Tibial artery (tissue), 4 donors: ENCODE measurements around the gene ITGA6.

Source experiments
- DNase-seq, 2 donors: peaks; one replicate each; pipeline ENCODE4 v3.0.0-alpha.2; 2019
- H3K27ac ChIP-seq, 2 donors: fragments of 200-600 bp; sonication (generic) in 1 of 2; 1 replicate in 1 of 2; 2 replicates in 1 of 2; pipeline ENCODE4 v1.5.1; 2018 to 2019; ENCODE audit warnings: mild to moderate bottlenecking in 1 of 2
- H3K27me3 ChIP-seq, 2 donors: fragments of 200-600 bp; sonication (generic) in 1 of 2; one replicate each; pipeline versions ENCODE4 v1.5.1 to v1.6.0; 2016 to 2019
- H3K36me3 ChIP-seq, 3 donors: fragments of 200-600 bp; sonication (generic) in 2 of 3; one replicate each; pipeline ENCODE4 v1.5.1; 2016 to 2019; ENCODE audit warnings: mild to moderate bottlenecking in 2 of 3
- H3K4me1 ChIP-seq, 4 donors: fragments of 200-600 bp; sonication (generic) in 2 of 4; 1 replicate in 3 of 4; 2 replicates in 1 of 4; pipeline ENCODE4 v1.5.1; 2016 to 2019
- H3K4me3 ChIP-seq, 2 donors: fragments of 200-600 bp; sonication (generic) in 1 of 2; 1 replicate in 1 of 2; 2 replicates in 1 of 2; pipeline ENCODE4 v1.5.1; 2018 to 2019; ENCODE audit warnings: mild to moderate bottlenecking in 2 of 2
- H3K9me3 ChIP-seq, 3 donors: fragments of 200-600 bp; sonication (generic) in 1 of 3; one replicate each; pipeline ENCODE4 v1.5.1; 2016 to 2019
- CTCF ChIP-seq, 2 experiments: fragments of 200-600 bp in 1 of 2; fragments of 450-650 bp in 1 of 2; IDR thresholded peaks; one replicate each; pipeline ENCODE4 v1.5.1; 2017 to 2019; ENCODE audit warnings: antibody characterized with exemption in 2 of 2, mild to moderate bottlenecking in 1 of 2, moderate library complexity in 1 of 2
- intact Hi-C: fragments of 100-400 bp; cut with DNase I; formaldehyde crosslinking; loops from one replicate; pipeline ENCODE4 v1.15.0; 2023; ENCODE audit warnings: low total_unique reads

The ITGA6 gene

GRCh38 chr2:172402198-172402597, 25.2 kb upstream of the ITGA6 start:
- Histone ChIP-seq H3K4me3 (no peak overlapping the region), H3K36me3 (no peaks in the 10 kb centered on the region), H3K27ac (no peak overlapping the region), H3K27me3 (no peaks in the 10 kb centered on the region), H3K9me3 (no peaks in the 10 kb centered on the region), H3K4me1 (peaks cover 0 to 13% (median 7%) of the 10 kb centered on the region in 4 donors)
- DNase-seq = no peak
- intact Hi-C loops = no loop called here
- no peak for TF ChIP-seq CTCF (IDR thresholded peaks at IDR 0.05)

GRCh38 chr2:172403402-172403801, 24.0 kb upstream of the ITGA6 start:
- no peak overlapping the region for H3K4me3 ChIP-seq
- no peak overlapping the region for H3K27ac ChIP-seq
- peaks cover 0 to 6% (median 0%) of the 10 kb centered on the region in 4 donors for H3K4me1 ChIP-seq
- no peaks in the 10 kb centered on the region for H3K9me3 ChIP-seq
- no peaks in the 10 kb centered on the region for H3K27me3 ChIP-seq
- no peaks in the 10 kb centered on the region for H3K36me3 ChIP-seq
- DNase-seq = no peak
- intact Hi-C loops = no loop called here
- no peak for TF ChIP-seq CTCF (IDR thresholded peaks at IDR 0.05)

GRCh38 chr2:172403881-172404468, 23.4 kb upstream of the ITGA6 start:
- Histone ChIP-seq H3K4me1 (peaks cover 0 to 6% (median 0%) of the 10 kb centered on the region in 4 donors), H3K36me3 (no peaks in the 10 kb centered on the region), H3K4me3 (no peak overlapping the region), H3K27ac (no peak overlapping the region), H3K9me3 (no peaks in the 10 kb centered on the region), H3K27me3 (no peaks in the 10 kb centered on the region)
- TF ChIP-seq CTCF (IDR thresholded peaks at IDR 0.05) = no peak
- no peak for DNase-seq
- intact Hi-C loops = no loop called here

- Histone ChIP-seq H3K27ac (no peak overlapping the region), H3K4me1 (peaks cover 0 to 6% (median 0%) of the 10 kb centered on the region in 4 donors), H3K27me3 (no peaks in the 10 kb centered on the region), H3K36me3 (no peaks in the 10 kb centered on the region), H3K9me3 (no peaks in the 10 kb centered on the region), H3K4me3 (no peak overlapping the region)
- no peak for DNase-seq
- TF ChIP-seq CTCF (IDR thresholded peaks at IDR 0.05) = no peak
- intact Hi-C loops = no loop called here
Observed at GRCh38 chr2:172404824-172405223, 22.6 kb upstream of the ITGA6 start.

- Histone ChIP-seq H3K36me3 (no peaks in the 10 kb centered on the region), H3K9me3 (no peaks in the 10 kb centered on the region), H3K4me3 (no peak overlapping the region), H3K4me1 (peaks cover 0 to 6% (median 0%) of the 10 kb centered on the region in 4 donors), H3K27ac (no peak overlapping the region), H3K27me3 (no peaks in the 10 kb centered on the region)
- intact Hi-C loops = no loop called here
- DNase-seq = no peak
- no peak for TF ChIP-seq CTCF (IDR thresholded peaks at IDR 0.05)
Observed at GRCh38 chr2:172405673-172406072, 21.7 kb upstream of the ITGA6 start.
